SH-SY5Y (cell line): ENCODE measurements around the gene PTK6.

ENCODE experiments used
- GATA2 ChIP-seq: IDR thresholded peaks from 2 replicates; pipeline ENCODE4 v1.6.1; 2011; ENCODE audit warnings: mild to moderate bottlenecking, low read depth, low read length
- GATA3 ChIP-seq: IDR thresholded peaks from 2 replicates; pipeline ENCODE4 v1.6.1; 2011; ENCODE audit warnings: low read depth, mild to moderate bottlenecking, low read length, moderate library complexity

GRCh38 chr20:63565699-63566335 is 28.6 kb upstream of the PTK6 start:
- TF ChIP-seq GATA2 (no peak), GATA3 (no peak)
